ENCODE results near the gene SERPINA6.
"Not testable (repeated sequence)": the region's sequence is repeated elsewhere in the genome, so short reads cannot be mapped to it uniquely, and the experiment has no call there.

SERPINA6 gene

GRCh38 chr14:94322648-94323570, at the start of gene SERPINA6:
Gene SERPINA6 (minus strand): TSS chr14:94323336. CDS start chr14:94314648, 8,688 bp downstream.
- no peak for DNase-seq

GRCh38 chr14:94372021-94372605, 49.0 kb upstream of the SERPINA6 start:
- no peak for DNase-seq

- DNase-seq = no peak
These were observed 47.4 kb upstream of the SERPINA6 start for GRCh38 chr14:94370524-94370910.

GRCh38 chr14:94369766-94370523, 46.8 kb upstream of the SERPINA6 start:
- DNase-seq = not testable (repeated sequence)

GRCh38 chr14:94368956-94369355, 45.8 kb upstream of the SERPINA6 start:
- no peak for DNase-seq

GRCh38 chr14:94368243-94368590, 45.1 kb upstream of the SERPINA6 start:
- no peak for DNase-seq

- no peak for DNase-seq
These were observed 44.5 kb upstream of the SERPINA6 start for GRCh38 chr14:94367347-94368242.

- DNase-seq = peak in 3 of 58 donors; percentile 10 to 34 (median 33)
These were observed 43.2 kb upstream of the SERPINA6 start, which contains the start of gene SERPINA2 for GRCh38 chr14:94366146-94366915. Gene SERPINA2 (minus strand): TSS chr14:94366698.

- no peak for DNase-seq
These were observed 42.5 kb upstream of the SERPINA6 start for GRCh38 chr14:94365624-94366023.

- no peak for DNase-seq
These were observed 41.8 kb upstream of the SERPINA6 start for GRCh38 chr14:94364964-94365363.

GRCh38 chr14:94364037-94364436, 40.9 kb upstream of the SERPINA6 start:
- DNase-seq = no peak

GRCh38 chr14:94363151-94363624, 40.1 kb upstream of the SERPINA6 start:
- DNase-seq = no peak

GRCh38 chr14:94362614-94363133, 39.5 kb upstream of the SERPINA6 start:
- DNase-seq = no peak

GRCh38 chr14:94361682-94362081, 38.5 kb upstream of the SERPINA6 start:
- no peak for DNase-seq

- DNase-seq = no peak
These were observed 37.9 kb upstream of the SERPINA6 start for GRCh38 chr14:94360945-94361565.

- no peak for DNase-seq
These were observed 34.0 kb upstream of the SERPINA6 start for GRCh38 chr14:94357166-94357565.

- DNase-seq = no peak
These were observed 33.4 kb upstream of the SERPINA6 start for GRCh38 chr14:94356379-94357056.

GRCh38 chr14:94355191-94355794, 32.2 kb upstream of the SERPINA6 start:
- peak in 20 of 58 donors; percentile 3 to 49 (median 14) for DNase-seq

Measured in anterior cingulate cortex (tissue), 58 donors.